ENCODE data around the gene RNF5.

DNA sequence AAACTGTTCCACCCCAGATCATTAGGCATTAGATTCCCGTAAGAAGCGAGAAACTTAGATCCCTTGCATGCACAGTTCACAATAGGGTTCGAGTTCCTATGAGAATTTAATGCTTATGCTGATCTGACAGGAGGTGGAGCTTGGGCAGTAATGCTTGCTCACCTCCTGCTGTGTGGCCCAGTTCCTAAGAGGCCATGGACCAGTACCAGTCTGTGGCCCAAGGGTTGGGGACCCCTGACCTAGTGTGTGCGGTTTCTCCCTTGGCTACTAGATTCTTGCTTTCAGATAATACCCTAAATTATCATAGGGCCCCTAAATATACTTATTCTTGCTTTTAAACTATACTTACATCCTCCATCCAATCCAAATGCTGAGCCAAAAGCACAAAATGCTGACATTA, 16.2 kb downstream of the RNF5 start:
- TF ChIP-seq EZH2 (IDR thresholded peaks at IDR 0.05; ENCODE audit: insufficient read depth, poor library complexity, severe bottlenecking) (no peak), EZH2phosphoT487 (IDR thresholded peaks at IDR 0.05; ENCODE audit: insufficient read depth, low read depth) (no peak)
